ENCODE results near the gene IGSF5. TPM values are rescaled to one million over a fixed set of nuclear protein-coding genes. Genes with fewer than 3 reads are reported as not detected.
"Not testable (repeated sequence)": the region's sequence is repeated elsewhere in the genome, so short reads cannot be mapped to it uniquely, and the experiment has no call there.

Gene IGSF5
- total RNA-seq, 2 experiments from 2014 or later, result not detected

GRCh38 chr21:39745332-39745731 is 349 bp downstream of the IGSF5 start:
- H3K4me1 Mint-ChIP-seq (ENCODE audit: low read depth); H3K4me3 Mint-ChIP-seq; POLR2A ChIA-PET; H3K27ac Mint-ChIP-seq; DNase-seq; H3K27me3 Mint-ChIP-seq; H3K9me3 Mint-ChIP-seq; H3K36me3 Mint-ChIP-seq; intact Hi-C loops (cut with micrococcal nuclease); CTCF ChIA-PET: not testable (repeated sequence)

DNA sequence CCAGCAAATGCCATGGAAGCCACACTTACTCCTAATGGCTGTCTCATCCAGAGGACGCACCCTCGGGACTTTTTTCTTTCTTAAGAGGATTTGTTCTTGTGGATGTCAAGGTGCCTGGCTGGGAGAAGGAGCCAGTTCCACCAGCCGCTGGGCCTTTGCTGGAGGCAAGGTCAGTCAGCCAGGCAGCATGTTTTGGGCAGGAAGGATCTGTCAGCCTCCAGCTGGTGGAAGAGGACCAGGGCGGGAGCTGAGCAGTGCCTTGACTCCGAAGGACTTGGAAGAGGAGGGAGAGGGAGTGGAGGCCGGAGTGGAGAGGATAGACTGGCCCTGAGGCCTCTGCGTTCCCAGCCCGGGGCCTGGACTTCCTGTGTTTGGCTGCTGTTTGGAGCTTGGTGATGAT is 5.7 kb downstream of the IGSF5 start:
- H3K27ac Mint-ChIP-seq, result no peak overlapping the region
- H3K4me1 Mint-ChIP-seq (ENCODE audit: low read depth), result no peaks in the 10 kb centered on the region
- ChIA-PET CTCF (no interaction called here), POLR2A (no interaction called here)
- no peak for DNase-seq
- intact Hi-C loops (cut with micrococcal nuclease), result no loop called here
- no peaks in the 10 kb centered on the region for H3K27me3 Mint-ChIP-seq
- peaks cover 11% of the 10 kb centered on the region for H3K9me3 Mint-ChIP-seq
- no peaks in the 10 kb centered on the region for H3K36me3 Mint-ChIP-seq
- no peak overlapping the region for H3K4me3 Mint-ChIP-seq

DNA sequence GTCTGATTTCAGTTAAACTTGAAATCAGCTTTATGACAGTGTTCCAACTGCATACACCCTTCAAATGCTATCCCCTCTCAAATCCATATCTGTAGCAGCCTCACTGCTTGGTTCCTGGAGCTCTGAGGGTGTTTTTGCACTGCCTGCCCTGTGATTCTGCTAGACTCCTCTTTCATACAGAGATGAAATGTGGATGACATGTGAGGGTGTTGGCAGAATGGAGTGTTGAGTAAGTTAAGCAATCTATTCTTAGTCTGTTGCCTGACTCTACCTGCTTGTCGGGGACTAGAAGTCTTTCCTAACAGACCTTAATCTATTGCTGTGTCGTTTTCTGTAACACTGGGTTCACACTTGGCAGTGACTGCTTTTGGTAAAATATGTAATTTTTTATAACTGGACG is 9.8 kb downstream of the IGSF5 start:
- ChIA-PET POLR2A (no interaction called here), CTCF (no interaction called here)
- H3K4me1 Mint-ChIP-seq (ENCODE audit: low read depth), result no peaks in the 10 kb centered on the region
- intact Hi-C loops (cut with micrococcal nuclease), result no loop called here
- no peak overlapping the region for H3K4me3 Mint-ChIP-seq
- H3K9me3 Mint-ChIP-seq, result peaks cover 11% of the 10 kb centered on the region
- H3K27ac Mint-ChIP-seq, result no peak overlapping the region
- no peaks in the 10 kb centered on the region for H3K27me3 Mint-ChIP-seq
- no peaks in the 10 kb centered on the region for H3K36me3 Mint-ChIP-seq
- DNase-seq, result no peak

DNA sequence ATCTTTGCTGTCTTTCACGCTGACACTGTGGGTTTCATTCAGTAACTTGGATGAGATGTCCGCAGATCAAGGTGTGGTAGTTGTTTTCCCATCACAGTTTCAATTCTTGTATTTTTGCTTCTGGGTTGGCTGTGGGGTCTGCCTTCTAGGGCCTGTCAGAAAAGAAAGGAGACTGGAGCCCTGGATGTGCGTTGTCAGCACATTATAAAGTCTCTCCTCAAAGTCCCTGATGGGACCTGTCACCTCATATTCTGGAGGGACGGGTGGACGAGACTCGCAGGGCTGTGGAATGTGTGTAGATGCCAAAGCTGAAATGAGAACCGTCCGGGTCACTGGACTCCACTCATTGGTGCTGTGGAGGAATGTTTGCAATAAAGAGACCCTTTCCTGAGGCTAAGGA is 11.3 kb downstream of the IGSF5 start:
- intact Hi-C loops (cut with micrococcal nuclease), result no loop called here
- POLR2A ChIA-PET, result no interaction called here
- H3K27ac Mint-ChIP-seq, result no peak overlapping the region

DNA sequence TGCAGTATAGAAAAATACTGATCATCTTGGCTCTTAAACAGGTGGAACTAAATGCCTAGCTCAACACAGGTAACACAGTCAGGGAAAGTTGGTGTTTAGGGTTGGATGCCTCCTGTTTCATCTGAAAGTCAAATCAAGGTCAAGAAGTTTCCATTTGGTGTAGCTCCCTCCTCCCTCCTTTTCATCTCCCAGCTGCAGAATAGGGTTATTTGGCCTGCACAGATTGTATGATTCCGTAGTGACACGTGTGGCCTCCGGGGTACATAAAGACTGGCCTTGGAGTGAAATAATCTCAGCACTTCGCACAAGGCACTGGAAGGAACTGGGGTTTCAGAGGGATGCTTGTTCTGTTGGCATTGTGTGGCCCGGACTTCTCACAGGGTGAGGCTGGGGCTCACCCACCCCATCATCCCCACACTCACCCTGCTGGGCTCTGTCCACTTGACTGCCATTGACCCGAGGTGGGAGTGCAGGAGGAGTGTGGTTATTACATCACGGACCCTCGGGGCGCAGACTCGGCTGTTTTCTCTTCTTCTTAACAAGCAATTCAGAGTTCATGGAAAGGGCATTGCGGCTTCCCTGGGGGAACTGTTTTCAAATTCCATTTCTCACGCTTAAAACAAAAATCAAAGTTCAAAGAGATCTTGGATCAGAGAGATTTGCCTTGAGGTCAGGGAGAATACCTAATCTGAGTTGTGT is 18.4 kb downstream of the IGSF5 start:
- ChIA-PET POLR2A (no interaction called here), CTCF (no interaction called here)
- DNase-seq, result no peak
- Mint-ChIP-seq H3K27me3 (no peaks in the 10 kb centered on the region), H3K4me3 (no peak overlapping the region), H3K9me3 (no peaks in the 10 kb centered on the region), H3K4me1 (ENCODE audit: low read depth) (no peaks in the 10 kb centered on the region), H3K36me3 (no peaks in the 10 kb centered on the region), H3K27ac (no peak overlapping the region)
- intact Hi-C loops (cut with micrococcal nuclease), result no loop called here

More for the DNA sequence above, 11.3 kb downstream of the IGSF5 start:
- peaks cover 11% of the 10 kb centered on the region for H3K9me3 Mint-ChIP-seq
- no peak for DNase-seq
- no peak overlapping the region for H3K4me3 Mint-ChIP-seq
- H3K36me3 Mint-ChIP-seq, result no peaks in the 10 kb centered on the region
- CTCF ChIA-PET, result no interaction called here
- no peaks in the 10 kb centered on the region for H3K27me3 Mint-ChIP-seq
- no peaks in the 10 kb centered on the region for H3K4me1 Mint-ChIP-seq (ENCODE audit: low read depth)

DNA sequence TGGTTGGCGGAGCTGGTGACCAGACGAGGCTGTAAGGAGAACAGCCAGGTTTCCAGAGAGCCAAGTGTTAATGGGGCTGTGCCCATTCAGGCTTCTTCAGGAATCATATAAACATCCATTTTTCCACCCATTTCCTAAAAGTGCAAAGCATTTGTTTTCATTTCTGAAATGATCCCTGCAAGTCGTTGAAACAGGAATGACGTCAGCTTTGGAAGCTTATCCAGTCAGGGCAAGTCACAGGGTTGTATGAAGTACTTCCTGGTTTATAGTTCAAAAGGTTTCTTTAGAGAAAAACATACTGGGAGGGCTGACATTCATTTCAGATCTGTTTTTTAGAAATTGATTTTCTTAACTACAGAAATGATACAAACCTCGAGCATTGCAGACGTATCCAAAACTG is 29.2 kb downstream of the IGSF5 start:
- H3K27ac Mint-ChIP-seq, result no peak overlapping the region
- H3K4me3 Mint-ChIP-seq, result no peak overlapping the region
- no peaks in the 10 kb centered on the region for H3K9me3 Mint-ChIP-seq
- H3K4me1 Mint-ChIP-seq (ENCODE audit: low read depth), result no peaks in the 10 kb centered on the region
- CTCF ChIA-PET, result no interaction called here
- no peak for DNase-seq
- H3K27me3 Mint-ChIP-seq, result no peaks in the 10 kb centered on the region
- intact Hi-C loops (cut with micrococcal nuclease), result no loop called here
- no peaks in the 10 kb centered on the region for H3K36me3 Mint-ChIP-seq
- POLR2A ChIA-PET, result no interaction called here

- no peaks in the 10 kb centered on the region for H3K4me1 Mint-ChIP-seq (ENCODE audit: low read depth)
- intact Hi-C loops (cut with micrococcal nuclease), result no loop called here
- no peaks in the 10 kb centered on the region for H3K36me3 Mint-ChIP-seq
- DNase-seq, result no peak
- no peaks in the 10 kb centered on the region for H3K27me3 Mint-ChIP-seq
- no peak overlapping the region for H3K4me3 Mint-ChIP-seq
- H3K9me3 Mint-ChIP-seq, result no peaks in the 10 kb centered on the region
- POLR2A ChIA-PET, result no interaction called here
- CTCF ChIA-PET, result no interaction called here
- no peak overlapping the region for H3K27ac Mint-ChIP-seq
Measured at GRCh38 chr21:39775816-39776215, 30.8 kb downstream of the IGSF5 start.

DNA sequence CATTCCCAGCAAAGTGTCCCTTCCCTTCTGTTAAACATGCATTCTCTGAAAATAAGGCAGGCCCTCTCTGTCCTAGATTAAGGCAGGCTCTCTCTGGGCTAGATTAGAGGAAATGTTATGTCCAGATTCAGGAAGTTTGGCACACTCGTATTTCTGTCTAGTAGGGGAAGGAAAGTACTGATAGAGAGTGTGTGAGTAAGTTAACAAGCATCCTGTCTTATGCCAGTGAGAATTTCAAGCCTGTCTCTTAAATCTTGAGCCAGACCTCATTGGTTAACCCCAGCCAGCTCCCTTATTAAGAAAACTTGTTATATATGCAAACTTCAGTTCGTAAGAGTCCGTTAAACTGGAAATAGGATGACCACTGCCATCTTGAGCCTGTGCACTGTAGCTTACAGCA is 31.6 kb downstream of the IGSF5 start:
- no peaks in the 10 kb centered on the region for H3K4me1 Mint-ChIP-seq (ENCODE audit: low read depth)
- no peaks in the 10 kb centered on the region for H3K36me3 Mint-ChIP-seq
- intact Hi-C loops (cut with micrococcal nuclease), result no loop called here
- no peak for DNase-seq
- ChIA-PET POLR2A (no interaction called here), CTCF (no interaction called here)
- H3K9me3 Mint-ChIP-seq, result no peaks in the 10 kb centered on the region
- H3K27ac Mint-ChIP-seq, result no peak overlapping the region
- H3K27me3 Mint-ChIP-seq, result no peaks in the 10 kb centered on the region
- H3K4me3 Mint-ChIP-seq, result no peak overlapping the region

- H3K27ac Mint-ChIP-seq, result no peak overlapping the region
- ChIA-PET CTCF (no interaction called here), POLR2A (no interaction called here)
- no peaks in the 10 kb centered on the region for H3K36me3 Mint-ChIP-seq
- no peak overlapping the region for H3K4me3 Mint-ChIP-seq
- intact Hi-C loops (cut with micrococcal nuclease), result no loop called here
- H3K9me3 Mint-ChIP-seq, result peaks cover 2% of the 10 kb centered on the region
- H3K27me3 Mint-ChIP-seq, result no peaks in the 10 kb centered on the region
- no peak for DNase-seq
- no peaks in the 10 kb centered on the region for H3K4me1 Mint-ChIP-seq (ENCODE audit: low read depth)
Measured at GRCh38 chr21:39781331-39781730, 36.3 kb downstream of the IGSF5 start.

DNA sequence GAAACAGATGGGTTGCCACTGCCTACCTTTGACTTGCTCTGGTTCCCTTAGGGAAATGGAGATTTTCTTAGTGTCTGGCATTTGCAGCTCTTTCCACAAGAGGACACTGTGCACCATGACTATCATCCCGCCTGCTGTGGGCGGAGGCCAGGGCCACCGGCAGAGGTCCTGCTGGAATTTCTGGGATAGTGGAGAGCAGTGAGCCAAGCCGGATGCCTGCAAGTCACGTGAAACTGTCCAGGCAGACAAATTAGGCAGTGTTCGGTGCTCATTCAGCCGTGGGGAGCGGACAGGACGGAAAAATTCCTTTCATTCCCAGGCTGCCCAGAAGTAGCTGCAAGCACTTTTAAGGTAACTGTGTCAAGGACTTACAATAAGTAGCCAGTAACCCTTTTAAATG is 43.4 kb downstream of the IGSF5 start:
- intact Hi-C loops (cut with micrococcal nuclease), result no loop called here

DNA sequence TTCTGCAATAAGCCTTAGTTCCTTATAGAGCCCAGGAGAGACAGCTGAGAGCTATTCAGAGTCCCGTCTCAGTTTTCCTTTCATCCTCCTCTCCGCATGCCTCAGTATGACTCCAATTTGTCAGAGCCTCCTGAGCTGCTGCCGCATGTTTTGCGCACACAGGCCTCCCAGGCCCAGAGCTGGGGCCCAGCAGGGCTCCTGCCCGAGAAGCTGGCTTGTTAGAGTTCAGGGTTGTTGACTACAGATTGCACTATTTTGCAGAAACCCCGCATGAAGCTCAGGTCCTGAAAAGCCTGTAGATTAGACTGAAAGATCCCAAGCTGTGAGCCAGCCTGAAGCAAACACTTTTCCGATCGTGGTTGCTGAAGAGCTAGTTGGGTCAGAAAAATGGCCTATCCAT is 51.5 kb downstream of the IGSF5 start:
- POLR2A ChIA-PET, result no interaction called here
- intact Hi-C loops (cut with micrococcal nuclease), result no loop called here

More for the DNA sequence above, 43.4 kb downstream of the IGSF5 start:
- H3K4me1 Mint-ChIP-seq (ENCODE audit: low read depth), result no peaks in the 10 kb centered on the region
- ChIA-PET POLR2A (no interaction called here), CTCF (no interaction called here)
- H3K4me3 Mint-ChIP-seq, result no peak overlapping the region
- peaks cover 2% of the 10 kb centered on the region for H3K9me3 Mint-ChIP-seq
- no peak overlapping the region for H3K27ac Mint-ChIP-seq
- H3K36me3 Mint-ChIP-seq, result no peaks in the 10 kb centered on the region
- no peak for DNase-seq
- no peaks in the 10 kb centered on the region for H3K27me3 Mint-ChIP-seq

DNA sequence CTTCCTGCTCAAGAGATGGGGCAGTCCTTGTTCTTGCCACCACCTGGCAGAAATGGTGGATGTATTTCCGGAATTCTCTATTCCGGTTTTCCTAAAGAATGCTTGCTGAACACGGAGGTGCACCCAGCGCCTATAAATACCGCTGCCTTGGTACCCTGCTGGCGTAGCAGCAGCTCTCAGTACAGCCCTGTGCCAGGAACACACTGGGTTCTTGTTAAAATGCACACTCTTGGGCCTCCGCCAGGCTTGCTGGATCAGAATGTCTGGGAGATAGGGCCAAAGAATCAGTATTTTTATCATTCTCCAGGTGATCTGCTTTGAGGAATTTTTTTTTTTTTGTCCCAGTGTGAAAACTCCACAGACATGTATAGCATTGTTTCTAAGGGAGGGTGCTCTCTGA is 54.2 kb downstream of the IGSF5 start:
- Mint-ChIP-seq H3K9me3 (no peaks in the 10 kb centered on the region), H3K4me3 (no peak overlapping the region), H3K27ac (no peak overlapping the region), H3K4me1 (ENCODE audit: low read depth) (no peaks in the 10 kb centered on the region), H3K27me3 (no peaks in the 10 kb centered on the region), H3K36me3 (no peaks in the 10 kb centered on the region)
- intact Hi-C loops (cut with micrococcal nuclease), result no loop called here
- ChIA-PET CTCF (no interaction called here), POLR2A (no interaction called here)
- DNase-seq, result no peak

More for the DNA sequence above, 51.5 kb downstream of the IGSF5 start:
- DNase-seq, result no peak
- H3K27ac Mint-ChIP-seq, result no peak overlapping the region
- CTCF ChIA-PET, result no interaction called here
- no peaks in the 10 kb centered on the region for H3K9me3 Mint-ChIP-seq
- H3K4me3 Mint-ChIP-seq, result no peak overlapping the region
- no peaks in the 10 kb centered on the region for H3K36me3 Mint-ChIP-seq
- H3K4me1 Mint-ChIP-seq (ENCODE audit: low read depth), result no peaks in the 10 kb centered on the region
- H3K27me3 Mint-ChIP-seq, result no peaks in the 10 kb centered on the region

GRCh38 chr21:39800311-39800710 is 55.3 kb downstream of the IGSF5 start:
- H3K36me3 Mint-ChIP-seq, result no peaks in the 10 kb centered on the region
- peaks cover 3% of the 10 kb centered on the region for H3K9me3 Mint-ChIP-seq
- H3K4me3 Mint-ChIP-seq, result no peak overlapping the region
- no peak for DNase-seq
- no peaks in the 10 kb centered on the region for H3K27me3 Mint-ChIP-seq
- POLR2A ChIA-PET, result no interaction called here
- intact Hi-C loops (cut with micrococcal nuclease), result no loop called here
- no peaks in the 10 kb centered on the region for H3K4me1 Mint-ChIP-seq (ENCODE audit: low read depth)
- CTCF ChIA-PET, result no interaction called here
- H3K27ac Mint-ChIP-seq, result no peak overlapping the region

- no peaks in the 10 kb centered on the region for H3K27me3 Mint-ChIP-seq
- H3K9me3 Mint-ChIP-seq, result peaks cover 10% of the 10 kb centered on the region
- POLR2A ChIA-PET, result no interaction called here
- no peak overlapping the region for H3K27ac Mint-ChIP-seq
- no peak overlapping the region for H3K4me3 Mint-ChIP-seq
- H3K4me1 Mint-ChIP-seq (ENCODE audit: low read depth), result no peaks in the 10 kb centered on the region
- CTCF ChIA-PET, result no interaction called here
- DNase-seq, result no peak
- no peaks in the 10 kb centered on the region for H3K36me3 Mint-ChIP-seq
- intact Hi-C loops (cut with micrococcal nuclease), result no loop called here
Measured at GRCh38 chr21:39802217-39802616, 57.2 kb downstream of the IGSF5 start.

Measured in activated CD4-positive, alpha-beta memory T cell treated with anti-CD3 and anti-CD28 coated beads for 36 hours (primary cell).